ENCODE measurements around the gene TEX51.

TEX51 gene

DNA sequence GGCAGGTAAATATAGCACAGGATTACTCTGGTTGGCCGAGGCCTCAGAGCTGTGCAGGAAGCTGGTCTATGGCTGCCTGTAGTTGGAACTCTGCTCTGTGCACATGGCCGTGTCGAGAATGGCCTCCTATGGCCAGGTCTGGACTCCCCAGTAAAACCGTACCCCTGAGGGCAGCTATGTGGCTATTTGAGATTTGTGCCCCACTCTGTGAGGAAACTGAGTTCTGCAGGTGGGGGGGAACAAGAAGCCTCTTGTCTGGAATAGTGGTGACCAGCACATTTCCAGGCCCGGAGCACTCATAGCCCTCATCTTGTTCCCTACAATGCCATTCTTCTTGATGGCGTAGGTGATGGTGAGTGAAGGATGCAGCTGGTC lies 15.0 kb upstream of the TEX51 start:
- no peak overlapping the region for H2AFZ ChIP-seq (ENCODE audit: low read depth, low read length, severe bottlenecking)
- no peak overlapping the region for H3K9ac ChIP-seq (ENCODE audit: low read length)
- H3K27ac ChIP-seq (ENCODE audit: low read depth, low read length) = no peak overlapping the region
- no peaks in the 10 kb centered on the region for H3K9me3 ChIP-seq (ENCODE audit: insufficient read depth, low read length)
- H3K4me3 ChIP-seq (ENCODE audit: insufficient read depth, low read length, poor library complexity, severe bottlenecking) = no peak overlapping the region
- no peaks in the 10 kb centered on the region for H3K79me2 ChIP-seq (ENCODE audit: insufficient read depth, low read length)
- no peaks in the 10 kb centered on the region for H3K27me3 ChIP-seq (ENCODE audit: low read length)
- H4K20me1 ChIP-seq (ENCODE audit: low read depth, low read length) = no peaks in the 10 kb centered on the region
- H3F3A ChIP-seq (ENCODE audit: insufficient read depth) = no peaks in the 10 kb centered on the region
- H3K9me2 ChIP-seq (replicated peaks; ENCODE audit: insufficient read depth, low read length) = no peaks in the 10 kb centered on the region
- no peak overlapping the region for H3K4me2 ChIP-seq (ENCODE audit: low read depth, low read length, poor library complexity, severe bottlenecking)
- no peak for TF ChIP-seq EZH2phosphoT487 (conservative IDR thresholded peaks at IDR 0.05; ENCODE audit: low read length)
- TF ChIP-seq, protein P1, sequence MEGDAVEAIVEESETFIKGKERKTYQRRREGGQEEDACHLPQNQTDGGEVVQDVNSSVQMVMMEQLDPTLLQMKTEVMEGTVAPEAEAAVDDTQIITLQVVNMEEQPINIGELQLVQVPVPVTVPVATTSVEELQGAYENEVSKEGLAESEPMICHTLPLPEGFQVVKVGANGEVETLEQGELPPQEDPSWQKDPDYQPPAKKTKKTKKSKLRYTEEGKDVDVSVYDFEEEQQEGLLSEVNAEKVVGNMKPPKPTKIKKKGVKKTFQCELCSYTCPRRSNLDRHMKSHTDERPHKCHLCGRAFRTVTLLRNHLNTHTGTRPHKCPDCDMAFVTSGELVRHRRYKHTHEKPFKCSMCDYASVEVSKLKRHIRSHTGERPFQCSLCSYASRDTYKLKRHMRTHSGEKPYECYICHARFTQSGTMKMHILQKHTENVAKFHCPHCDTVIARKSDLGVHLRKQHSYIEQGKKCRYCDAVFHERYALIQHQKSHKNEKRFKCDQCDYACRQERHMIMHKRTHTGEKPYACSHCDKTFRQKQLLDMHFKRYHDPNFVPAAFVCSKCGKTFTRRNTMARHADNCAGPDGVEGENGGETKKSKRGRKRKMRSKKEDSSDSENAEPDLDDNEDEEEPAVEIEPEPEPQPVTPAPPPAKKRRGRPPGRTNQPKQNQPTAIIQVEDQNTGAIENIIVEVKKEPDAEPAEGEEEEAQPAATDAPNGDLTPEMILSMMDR (IDR thresholded peaks at IDR 0.05; ENCODE audit: insufficient read depth, low read length, poor library complexity, severe bottlenecking) = no peak
- H3K36me3 ChIP-seq (ENCODE audit: low read length) = no peaks in the 10 kb centered on the region

DNA sequence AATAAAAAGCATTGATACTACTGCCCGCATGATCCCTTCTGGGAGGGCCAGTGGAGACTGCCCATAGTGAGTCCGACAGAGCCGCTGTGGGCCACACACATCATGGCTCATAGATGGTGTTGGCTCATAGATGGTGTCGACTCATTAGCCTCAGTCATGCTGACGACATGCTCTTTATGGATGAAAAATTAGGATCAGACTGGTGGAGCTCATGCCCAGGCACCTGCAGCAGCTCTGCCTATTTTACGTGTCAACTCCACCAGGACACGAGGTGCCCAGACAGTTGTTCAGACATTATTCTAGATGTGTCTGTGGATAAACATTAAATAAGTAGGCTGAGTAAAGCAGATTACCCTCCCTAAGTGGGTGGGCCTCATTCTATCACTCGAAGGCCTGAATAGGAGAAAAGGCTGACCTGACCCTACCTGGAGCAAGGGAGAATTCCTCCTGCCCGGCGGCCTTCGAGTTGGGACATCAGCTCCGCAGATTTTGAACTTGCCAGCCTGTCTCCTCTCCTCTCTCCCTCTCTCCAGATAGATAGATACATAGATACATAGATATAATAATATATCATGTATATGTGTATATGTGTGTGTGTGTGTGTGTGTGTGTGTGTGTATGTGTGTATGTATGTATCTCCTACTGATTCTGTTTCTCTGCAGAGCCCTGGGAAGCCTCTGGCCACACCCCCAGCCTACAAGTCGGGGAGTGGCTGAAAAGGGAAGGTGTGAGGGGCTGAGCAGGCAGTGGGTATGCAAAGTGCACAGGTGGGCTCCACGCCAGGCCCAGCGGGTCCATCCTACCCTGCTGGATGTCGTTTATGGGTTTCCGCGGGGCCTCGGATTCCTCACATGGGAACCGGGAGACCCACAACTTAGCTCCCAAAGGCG lies 13.6 kb upstream of the TEX51 start:
- TF ChIP-seq, protein P1 (IDR thresholded peaks at IDR 0.05; ENCODE audit: insufficient read depth, low read length, poor library complexity, severe bottlenecking) = no peak
- TF ChIP-seq EZH2phosphoT487 (conservative IDR thresholded peaks at IDR 0.05; ENCODE audit: low read length) = no peak
- Histone ChIP-seq H3K9me3 (ENCODE audit: insufficient read depth, low read length) (no peaks in the 10 kb centered on the region), H3K36me3 (ENCODE audit: low read length) (no peaks in the 10 kb centered on the region), H3K9me2 (replicated peaks; ENCODE audit: insufficient read depth, low read length) (no peaks in the 10 kb centered on the region), H3K79me2 (ENCODE audit: insufficient read depth, low read length) (no peaks in the 10 kb centered on the region), H3K27me3 (ENCODE audit: low read length) (no peaks in the 10 kb centered on the region), H4K20me1 (ENCODE audit: low read depth, low read length) (no peaks in the 10 kb centered on the region), H3K27ac (ENCODE audit: low read depth, low read length) (no peak overlapping the region), H3F3A (ENCODE audit: insufficient read depth) (no peaks in the 10 kb centered on the region), H3K9ac (ENCODE audit: low read length) (no peak overlapping the region), H2AFZ (ENCODE audit: low read depth, low read length, severe bottlenecking) (no peak overlapping the region), H3K4me3 (ENCODE audit: insufficient read depth, low read length, poor library complexity, severe bottlenecking) (no peak overlapping the region), H3K4me2 (ENCODE audit: low read depth, low read length, poor library complexity, severe bottlenecking) (no peak overlapping the region)

DNA sequence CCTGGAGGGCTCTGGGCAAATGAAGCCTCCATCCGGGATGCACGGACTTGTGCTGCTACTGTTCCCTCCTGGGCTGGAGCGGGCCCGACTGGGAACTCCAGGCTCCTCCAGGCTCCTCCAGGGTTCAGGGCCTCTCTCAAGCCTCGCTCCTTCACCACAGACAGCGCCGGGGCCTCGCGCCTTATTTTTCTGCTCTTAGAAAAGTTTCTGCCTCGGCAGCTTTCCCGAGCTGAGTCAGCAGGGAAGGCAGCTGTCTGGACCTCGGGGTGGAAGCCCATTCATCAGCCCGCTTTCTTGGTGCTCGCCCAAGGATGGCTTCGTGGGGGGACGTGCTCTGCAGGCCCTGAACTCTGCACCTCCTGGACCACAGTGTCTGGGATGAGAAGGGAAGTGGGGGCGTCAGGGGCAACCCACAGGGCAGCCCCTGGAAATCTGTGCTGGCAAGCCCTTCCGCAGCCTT lies 12.9 kb upstream of the TEX51 start:
- Histone ChIP-seq H3K9ac (ENCODE audit: low read length) (no peak overlapping the region), H3K27me3 (ENCODE audit: low read length) (no peaks in the 10 kb centered on the region), H3K4me3 (ENCODE audit: insufficient read depth, low read length, poor library complexity, severe bottlenecking) (no peak overlapping the region), H3F3A (ENCODE audit: insufficient read depth) (no peaks in the 10 kb centered on the region), H3K9me2 (replicated peaks; ENCODE audit: insufficient read depth, low read length) (no peaks in the 10 kb centered on the region), H4K20me1 (ENCODE audit: low read depth, low read length) (no peaks in the 10 kb centered on the region), H3K27ac (ENCODE audit: low read depth, low read length) (no peak overlapping the region), H3K9me3 (ENCODE audit: insufficient read depth, low read length) (no peaks in the 10 kb centered on the region), H3K4me2 (ENCODE audit: low read depth, low read length, poor library complexity, severe bottlenecking) (no peak overlapping the region), H3K36me3 (ENCODE audit: low read length) (no peaks in the 10 kb centered on the region), H2AFZ (ENCODE audit: low read depth, low read length, severe bottlenecking) (no peak overlapping the region), H3K79me2 (ENCODE audit: insufficient read depth, low read length) (no peaks in the 10 kb centered on the region)
- TF ChIP-seq, protein P1 (IDR thresholded peaks at IDR 0.05; ENCODE audit: insufficient read depth, low read length, poor library complexity, severe bottlenecking) = no peak
- no peak for TF ChIP-seq EZH2phosphoT487 (conservative IDR thresholded peaks at IDR 0.05; ENCODE audit: low read length)

Measured in SU-DHL-6 (cell line).